ENCODE results near the gene SOD3. TPM values are rescaled to one million over a fixed set of nuclear protein-coding genes. Genes with fewer than 3 reads are reported as not detected.

Gene SOD3
- total RNA-seq, 1 experiment from 2014 or later: 26.2 TPM

- CTCF ChIA-PET: no interaction called here
- intact Hi-C loops (cut with micrococcal nuclease; ENCODE audit: unreplicated experiment): no loop called here
- H3K36me3 Mint-ChIP-seq (ENCODE audit: insufficient read depth, unreplicated experiment): no peaks in the 10 kb centered on the region
- no peaks in the 10 kb centered on the region for H3K4me1 Mint-ChIP-seq (ENCODE audit: low read depth, unreplicated experiment)
- DNase-seq: no peak
- TF ChIP-seq CTCF (IDR thresholded peaks at IDR 0.05; ENCODE audit: unreplicated experiment): no peak
- H3K27ac Mint-ChIP-seq (ENCODE audit: unreplicated experiment): no peak overlapping the region
- peaks cover 4% of the 10 kb centered on the region for H3K9me3 Mint-ChIP-seq (ENCODE audit: low read depth, unreplicated experiment)
- H3K4me3 Mint-ChIP-seq (ENCODE audit: low read depth, unreplicated experiment): no peak overlapping the region
- BruUV-seq (replicated peaks): no TSS peak
- H3K27me3 Mint-ChIP-seq (ENCODE audit: unreplicated experiment): no peaks in the 10 kb centered on the region
These were observed 25.2 kb downstream of the SOD3 start for GRCh38 chr4:24820541-24820940.

- CTCF ChIA-PET: no interaction called here
- H3K27ac Mint-ChIP-seq (ENCODE audit: unreplicated experiment): no peak overlapping the region
- no peak for DNase-seq
These were observed 29.3 kb downstream of the SOD3 start for GRCh38 chr4:24824720-24825119.

GRCh38 chr4:24831637-24832036, 36.3 kb downstream of the SOD3 start:
- CTCF ChIA-PET: no interaction called here
- no peak for DNase-seq
- H3K27me3 Mint-ChIP-seq (ENCODE audit: unreplicated experiment): no peaks in the 10 kb centered on the region
- H3K4me3 Mint-ChIP-seq (ENCODE audit: low read depth, unreplicated experiment): no peak overlapping the region
- no TSS peak for BruUV-seq (replicated peaks)
- TF ChIP-seq CTCF (IDR thresholded peaks at IDR 0.05; ENCODE audit: unreplicated experiment): no peak
- no peak overlapping the region for H3K27ac Mint-ChIP-seq (ENCODE audit: unreplicated experiment)
- no peaks in the 10 kb centered on the region for H3K9me3 Mint-ChIP-seq (ENCODE audit: low read depth, unreplicated experiment)
- intact Hi-C loops (cut with micrococcal nuclease; ENCODE audit: unreplicated experiment): no loop called here
- H3K36me3 Mint-ChIP-seq (ENCODE audit: insufficient read depth, unreplicated experiment): no peaks in the 10 kb centered on the region
- H3K4me1 Mint-ChIP-seq (ENCODE audit: low read depth, unreplicated experiment): no peaks in the 10 kb centered on the region

More at GRCh38 chr4:24824720-24825119, 29.3 kb downstream of the SOD3 start:
- no peak for TF ChIP-seq CTCF (IDR thresholded peaks at IDR 0.05; ENCODE audit: unreplicated experiment)
- no TSS peak for BruUV-seq (replicated peaks)
- H3K4me3 Mint-ChIP-seq (ENCODE audit: low read depth, unreplicated experiment): no peak overlapping the region
- no peaks in the 10 kb centered on the region for H3K27me3 Mint-ChIP-seq (ENCODE audit: unreplicated experiment)
- intact Hi-C loops (cut with micrococcal nuclease; ENCODE audit: unreplicated experiment): no loop called here
- H3K4me1 Mint-ChIP-seq (ENCODE audit: low read depth, unreplicated experiment): no peaks in the 10 kb centered on the region
- H3K9me3 Mint-ChIP-seq (ENCODE audit: low read depth, unreplicated experiment): no peaks in the 10 kb centered on the region
- no peaks in the 10 kb centered on the region for H3K36me3 Mint-ChIP-seq (ENCODE audit: insufficient read depth, unreplicated experiment)

GRCh38 chr4:24835696-24836095, 40.3 kb downstream of the SOD3 start:
- Mint-ChIP-seq H3K27me3 (ENCODE audit: unreplicated experiment) (no peaks in the 10 kb centered on the region), H3K4me3 (ENCODE audit: low read depth, unreplicated experiment) (no peak overlapping the region), H3K36me3 (ENCODE audit: insufficient read depth, unreplicated experiment) (peaks cover under 1% of the 10 kb centered on the region), H3K9me3 (ENCODE audit: low read depth, unreplicated experiment) (no peaks in the 10 kb centered on the region), H3K4me1 (ENCODE audit: low read depth, unreplicated experiment) (no peaks in the 10 kb centered on the region), H3K27ac (ENCODE audit: unreplicated experiment) (no peak overlapping the region)
- BruUV-seq (replicated peaks): no TSS peak
- no peak for TF ChIP-seq CTCF (IDR thresholded peaks at IDR 0.05; ENCODE audit: unreplicated experiment)
- CTCF ChIA-PET: no interaction called here
- intact Hi-C loops (cut with micrococcal nuclease; ENCODE audit: unreplicated experiment): no loop called here
- no peak for DNase-seq
